CD4-positive, alpha-beta T cell treated with Interleukin-15 for 1 hour (primary cell): ENCODE measurements around the gene SLC2A10.
A peak's percentile ranks its signal among the peaks of the same experiment; 100 is the strongest.

Source experiments
- DNase-seq: peaks from one replicate; pipeline ENCODE4 v3.0.0-alpha.2; 2020

Gene SLC2A10

GRCh38 chr20:46739431-46740213 is 30.2 kb downstream of the SLC2A10 start:
- DNase-seq, result no peak

GRCh38 chr20:46740214-46740609 is 30.8 kb downstream of the SLC2A10 start:
- DNase-seq, result no peak

- DNase-seq, result no peak
Observed at GRCh38 chr20:46741924-46742668, 32.6 kb downstream of the SLC2A10 start.

- no peak for DNase-seq
Observed at GRCh38 chr20:46742669-46743045, 33.2 kb downstream of the SLC2A10 start.

- no peak for DNase-seq
Observed at GRCh38 chr20:46743088-46743487, 33.6 kb downstream of the SLC2A10 start.

- DNase-seq, result no peak
Observed at GRCh38 chr20:46746956-46747526, 37.6 kb downstream of the SLC2A10 start.

GRCh38 chr20:46749147-46749546 is 39.7 kb downstream of the SLC2A10 start:
- no peak for DNase-seq

- no peak for DNase-seq
Observed at GRCh38 chr20:46751856-46752255, 42.4 kb downstream of the SLC2A10 start.

GRCh38 chr20:46752728-46753127 is 43.3 kb downstream of the SLC2A10 start:
- no peak for DNase-seq

GRCh38 chr20:46755483-46756413 is 46.3 kb downstream of the SLC2A10 start:
- no peak for DNase-seq

- DNase-seq, result no peak
Observed at GRCh38 chr20:46756419-46756818, 47.0 kb downstream of the SLC2A10 start.

- no peak for DNase-seq
Observed at GRCh38 chr20:46757135-46757534, 47.7 kb downstream of the SLC2A10 start.

- DNase-seq, result peak; percentile 39
Observed at GRCh38 chr20:46757754-46758678, 48.6 kb downstream of the SLC2A10 start.

GRCh38 chr20:46758929-46759669 is 49.6 kb downstream of the SLC2A10 start:
- no peak for DNase-seq

- no peak for DNase-seq
Observed at GRCh38 chr20:46761566-46761965, 52.1 kb downstream of the SLC2A10 start.

GRCh38 chr20:46764068-46764467 is 54.6 kb downstream of the SLC2A10 start:
- DNase-seq, result no peak

GRCh38 chr20:46765506-46766120 is 56.2 kb downstream of the SLC2A10 start:
- DNase-seq, result no peak

- no peak for DNase-seq
Observed at GRCh38 chr20:46767127-46767761, 57.8 kb downstream of the SLC2A10 start.

- no peak for DNase-seq
Observed at GRCh38 chr20:46770330-46771194, 61.1 kb downstream of the SLC2A10 start.
